Neutrophil (primary cell): ENCODE data around the gene SMC1B.

Experiments used
- H3K27ac ChIP-seq: fragments of 200-600 bp; sonication (generic); 2 replicates; pipeline ENCODE4 v1.5.1; 2016; ENCODE audit warnings: mild to moderate bottlenecking, moderate library complexity
- H3K27me3 ChIP-seq: fragments of 200-600 bp; sonication (generic); 2 replicates; pipeline ENCODE4 v1.6.0; 2016; ENCODE audit warnings: mild to moderate bottlenecking
- H3K36me3 ChIP-seq: fragments of 200-600 bp; sonication (generic); 2 replicates; pipeline ENCODE4 v1.5.1; 2017
- H3K4me1 ChIP-seq, 2 experiments: fragments of 200-600 bp in 1 of 2; sonication (generic) in 1 of 2; 1 replicate in 1 of 2; 2 replicates in 1 of 2; pipeline versions ENCODE4 v1.5.1 to v1.6.1; 2013 to 2016; ENCODE audit warnings: low read depth in 1 of 2, low read length in 1 of 2, mild to moderate bottlenecking in 1 of 2, moderate library complexity in 1 of 2; ENCODE audit not compliant: control insufficient read depth in 1 of 2, insufficient read depth in 1 of 2
- H3K4me3 ChIP-seq, 2 experiments: fragments of 200-600 bp in 1 of 2; sonication (generic) in 1 of 2; 1 replicate in 1 of 2; 2 replicates in 1 of 2; pipeline ENCODE4 v1.5.1; 2013 to 2016; ENCODE audit warnings: low read depth in 1 of 2, low read length in 1 of 2, mild to moderate bottlenecking in 1 of 2, moderate library complexity in 1 of 2
- H3K9me3 ChIP-seq: fragments of 200-600 bp; sonication (generic); 2 replicates; pipeline ENCODE4 v1.5.1; 2016
- TF ChIP-seq, protein P1 (sequence below): fragments of 200-600 bp; sonication (generic); IDR thresholded peaks from 2 replicates; pipeline ENCODE4 v1.5.1; 2016; ENCODE audit warnings: antibody characterized with exemption

The SMC1B gene

DNA sequence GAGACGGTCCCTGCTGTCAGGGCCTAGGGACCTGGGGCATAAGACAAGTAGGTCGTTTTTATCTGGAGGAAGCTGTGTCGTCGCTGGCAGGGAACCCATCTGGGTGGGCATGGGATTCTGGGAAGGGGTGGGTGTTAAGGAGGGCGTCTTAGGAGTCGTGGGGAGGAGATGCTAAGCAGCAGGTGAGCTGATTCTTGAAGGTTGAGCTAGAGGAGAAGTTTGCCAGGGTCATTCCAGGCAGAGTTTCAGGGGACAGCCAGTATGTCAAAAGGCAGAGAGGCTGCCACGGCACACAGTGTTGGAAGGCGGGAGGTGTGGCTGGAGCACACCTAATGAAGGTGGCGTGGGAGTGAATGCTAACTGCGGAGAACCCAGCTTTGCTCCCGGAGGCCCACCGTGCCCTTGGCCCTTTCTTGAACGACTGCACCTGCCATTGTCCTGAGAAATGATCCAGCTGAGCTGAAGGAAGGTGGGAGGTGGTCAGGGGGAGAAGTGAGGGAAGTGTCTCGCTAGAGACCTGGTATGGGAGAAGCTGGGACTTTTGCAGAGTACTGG lies 102.3 kb downstream of the SMC1B start:
- H3K27me3 ChIP-seq = no peaks in the 10 kb centered on the region
- H3K27ac ChIP-seq = peak overlapping the region; percentile 93
- no peaks in the 10 kb centered on the region for H3K9me3 ChIP-seq
- peaks cover 21 to 46% of the 10 kb centered on the region in 2 experiments for H3K4me1 ChIP-seq
- peak overlapping the region in 1 of 2 experiments; percentile 99 for H3K4me3 ChIP-seq
- no peaks in the 10 kb centered on the region for H3K36me3 ChIP-seq
- TF ChIP-seq, protein P1, sequence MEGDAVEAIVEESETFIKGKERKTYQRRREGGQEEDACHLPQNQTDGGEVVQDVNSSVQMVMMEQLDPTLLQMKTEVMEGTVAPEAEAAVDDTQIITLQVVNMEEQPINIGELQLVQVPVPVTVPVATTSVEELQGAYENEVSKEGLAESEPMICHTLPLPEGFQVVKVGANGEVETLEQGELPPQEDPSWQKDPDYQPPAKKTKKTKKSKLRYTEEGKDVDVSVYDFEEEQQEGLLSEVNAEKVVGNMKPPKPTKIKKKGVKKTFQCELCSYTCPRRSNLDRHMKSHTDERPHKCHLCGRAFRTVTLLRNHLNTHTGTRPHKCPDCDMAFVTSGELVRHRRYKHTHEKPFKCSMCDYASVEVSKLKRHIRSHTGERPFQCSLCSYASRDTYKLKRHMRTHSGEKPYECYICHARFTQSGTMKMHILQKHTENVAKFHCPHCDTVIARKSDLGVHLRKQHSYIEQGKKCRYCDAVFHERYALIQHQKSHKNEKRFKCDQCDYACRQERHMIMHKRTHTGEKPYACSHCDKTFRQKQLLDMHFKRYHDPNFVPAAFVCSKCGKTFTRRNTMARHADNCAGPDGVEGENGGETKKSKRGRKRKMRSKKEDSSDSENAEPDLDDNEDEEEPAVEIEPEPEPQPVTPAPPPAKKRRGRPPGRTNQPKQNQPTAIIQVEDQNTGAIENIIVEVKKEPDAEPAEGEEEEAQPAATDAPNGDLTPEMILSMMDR = no peak

DNA sequence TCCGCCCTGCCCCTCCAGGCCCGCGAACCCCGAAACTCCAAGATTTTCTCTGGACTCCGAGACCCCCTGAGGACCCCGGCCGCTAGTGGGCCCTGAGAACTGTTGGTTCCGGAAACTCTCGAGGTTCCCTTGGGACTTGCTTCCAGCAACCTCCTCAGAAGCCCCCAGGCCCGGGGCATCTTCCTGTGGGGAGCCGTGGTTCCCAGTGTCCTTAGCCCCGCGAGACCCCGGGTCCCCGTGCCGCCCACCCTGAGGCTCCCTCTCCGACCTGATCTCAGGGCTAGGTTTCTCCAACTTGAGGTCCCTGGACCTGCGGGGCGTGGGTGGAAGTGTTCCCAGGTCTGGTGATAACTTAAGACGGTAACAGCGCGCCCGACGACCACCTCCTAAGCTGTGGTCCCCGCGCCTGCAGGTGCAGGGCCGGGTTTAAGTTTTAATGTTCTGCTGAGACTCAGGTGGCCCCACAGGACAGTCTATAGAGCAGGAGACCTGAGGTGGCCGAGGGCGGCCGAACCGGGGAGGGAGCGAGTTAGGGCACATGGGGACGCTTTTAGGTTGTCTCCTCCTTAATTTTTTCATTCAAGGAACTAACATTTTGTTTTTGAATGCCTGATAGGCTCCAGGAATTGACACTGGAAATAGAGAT lies 102.9 kb downstream of the SMC1B start:
- Histone ChIP-seq H3K4me1 (peaks cover 21 to 46% of the 10 kb centered on the region in 2 experiments), H3K9me3 (no peaks in the 10 kb centered on the region), H3K36me3 (no peaks in the 10 kb centered on the region), H3K27ac (peak overlapping the region; percentile 93), H3K4me3 (peak overlapping the region; percentile 76 to 99), H3K27me3 (no peaks in the 10 kb centered on the region)
- TF ChIP-seq, protein P1 = no peak

DNA sequence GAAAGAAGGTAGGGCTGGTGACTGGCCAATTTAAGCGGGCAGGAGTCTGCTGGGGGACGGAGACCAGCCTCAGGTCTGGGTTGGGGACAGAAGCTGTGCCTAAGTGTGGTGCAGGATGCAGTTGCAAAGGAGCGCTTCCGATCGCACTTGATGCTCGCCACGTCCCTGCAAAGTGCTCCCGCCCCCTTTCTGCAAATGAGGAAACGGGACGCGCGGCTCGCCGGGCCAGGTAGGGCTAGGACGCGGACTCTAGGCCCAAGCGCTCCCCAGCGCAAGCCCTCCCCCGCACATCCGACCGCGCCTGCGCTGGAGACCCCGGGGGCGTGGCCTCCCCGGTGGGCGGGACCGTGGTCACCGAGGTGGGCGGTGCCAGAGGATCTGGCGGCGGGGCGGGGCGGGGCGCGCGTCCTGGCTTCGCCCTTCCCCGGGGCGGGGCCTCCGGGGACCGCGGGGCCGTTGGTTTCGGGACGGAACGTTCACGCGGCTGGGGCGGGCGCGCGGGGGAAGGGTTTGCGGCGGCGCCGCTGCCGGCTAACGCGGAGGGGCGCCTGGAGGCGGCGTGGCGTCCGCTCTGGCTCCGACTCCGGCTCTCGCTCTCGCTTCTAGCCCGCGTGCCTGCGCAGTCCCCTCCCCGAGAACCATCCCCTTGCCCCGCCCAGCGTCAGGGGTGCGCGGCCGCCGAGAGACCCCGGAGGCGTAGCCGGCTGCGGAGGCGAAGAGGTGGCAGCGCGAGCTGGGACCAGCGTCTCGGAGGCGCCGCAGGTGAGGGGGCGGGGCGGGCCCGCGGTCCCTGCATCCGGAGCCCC lies 103.8 kb downstream of the SMC1B start, which contains the start of gene FAM118A:
Gene FAM118A, plus strand, starts transcription at position 513 of the 806 bp plus-strand sequence. CDS start 12,446 bp downstream, outside the sequence.
- Histone ChIP-seq H3K36me3 (no peaks in the 10 kb centered on the region), H3K27me3 (no peaks in the 10 kb centered on the region), H3K9me3 (no peaks in the 10 kb centered on the region), H3K4me1 (peaks cover 21 to 46% of the 10 kb centered on the region in 2 experiments), H3K4me3 (peak within 1 kb of the TSS; percentile 76 to 99), H3K27ac (peak within 1 kb of the TSS; percentile 93)
- TF ChIP-seq, protein P1 = peak; percentile 30

DNA sequence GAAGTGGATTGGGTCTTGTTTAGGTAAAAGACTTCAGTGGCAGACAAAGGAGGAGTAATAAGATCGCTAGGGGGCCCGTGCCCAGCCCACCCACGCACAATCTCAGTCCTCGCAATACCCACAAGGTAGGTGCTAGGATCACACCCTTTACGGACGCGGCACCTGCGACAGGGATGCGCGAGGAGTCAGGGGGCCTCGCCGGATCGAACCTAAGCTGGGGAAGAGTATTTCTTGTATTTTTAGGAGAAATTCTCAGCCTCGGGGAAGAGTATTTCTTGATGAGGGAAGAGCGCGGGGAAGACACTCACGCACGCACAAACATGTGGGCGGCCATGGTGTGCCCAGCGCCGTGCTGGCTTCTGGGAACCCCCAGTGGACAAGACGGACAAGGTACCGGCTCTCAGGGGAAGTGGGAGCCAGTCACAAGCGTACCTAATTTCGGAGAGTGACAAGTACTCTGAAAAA lies 104.4 kb downstream of the SMC1B start:
- Histone ChIP-seq H3K9me3 (no peaks in the 10 kb centered on the region), H3K4me3 (peak overlapping the region; percentile 76 to 99), H3K36me3 (no peaks in the 10 kb centered on the region), H3K4me1 (peaks cover 21 to 39% of the 10 kb centered on the region in 2 experiments), H3K27ac (peak overlapping the region; percentile 93), H3K27me3 (no peaks in the 10 kb centered on the region)
- TF ChIP-seq, protein P1 = no peak

GRCh38 chr22:45308391-45308956 lies 104.9 kb downstream of the SMC1B start:
- peak overlapping the region; percentile 76 to 99 for H3K4me3 ChIP-seq
- H3K9me3 ChIP-seq = no peaks in the 10 kb centered on the region
- peak overlapping the region; percentile 93 for H3K27ac ChIP-seq

More at GRCh38 chr22:45308391-45308956, 104.9 kb downstream of the SMC1B start:
- Histone ChIP-seq H3K27me3 (no peaks in the 10 kb centered on the region), H3K4me1 (peaks cover 21 to 35% of the 10 kb centered on the region in 2 experiments), H3K36me3 (no peaks in the 10 kb centered on the region)
- TF ChIP-seq, protein P1 = no peak
